ENCODE measurements around the gene WWOX. TPM values are rescaled to one million over a fixed set of nuclear protein-coding genes. Genes with fewer than 3 reads are reported as not detected.
A peak's percentile ranks its signal among the peaks of the same experiment; 100 is the strongest.

The WWOX gene
- total RNA-seq, 1 experiment from 2014 or later, result 15.6 TPM

- peak overlapping the region in 1 of 3 experiments; percentile 59; a peak in 2 of 7 replicates for H3K27ac Mint-ChIP-seq
- H2BK20ac ChIP-seq (ENCODE audit: low read depth, low read length, poor library complexity, severe bottlenecking), result no peak overlapping the region
- peaks cover 22 to 30% of the 10 kb centered on the region in 2 experiments for H3K9me3 Mint-ChIP-seq
- no peak overlapping the region for H4K8ac ChIP-seq (replicated peaks; ENCODE audit: insufficient read length, low read depth, low read length)
- H3K14ac ChIP-seq (ENCODE audit: insufficient read depth, low read length), result no peak overlapping the region; the same call in 1 of the 2 replicates
- H3K4me3 Mint-ChIP-seq, result no peak overlapping the region
- no peak overlapping the region for H3K56ac ChIP-seq (ENCODE audit: insufficient read length, low read depth, low read length)
- no peak overlapping the region for H4K5ac ChIP-seq (ENCODE audit: insufficient read length, low read depth, low read length)
- no peak overlapping the region for H2AK5ac ChIP-seq (ENCODE audit: insufficient read length, low read length)
- no peaks in the 10 kb centered on the region for H3K79me2 ChIP-seq (ENCODE audit: insufficient read depth, low read length)
- no peaks in the 10 kb centered on the region for H4K20me1 ChIP-seq (ENCODE audit: control insufficient read depth, insufficient read depth, insufficient read length)
- no peaks in the 10 kb centered on the region for H3K79me1 ChIP-seq (ENCODE audit: insufficient read depth, low read depth, low read length, poor library complexity, severe bottlenecking)
- no peaks in the 10 kb centered on the region for H3K9me3 ChIP-seq (ENCODE audit: control insufficient read depth, low read depth, low read length)
- H3K4me1 Mint-ChIP-seq, result peaks cover 16 to 17% of the 10 kb centered on the region in 2 experiments
- no peak overlapping the region for H2BK12ac ChIP-seq (ENCODE audit: insufficient read length, low read depth, low read length)
- H3K27me3 ChIP-seq (ENCODE audit: insufficient read depth, low read length), result no peaks in the 10 kb centered on the region
- peaks cover 21 to 25% (median 21%) of the 10 kb centered on the region in 3 experiments for H3K36me3 Mint-ChIP-seq (ENCODE audit: insufficient read depth in 1 of 3, low read depth in 3 of 3)
- no peak overlapping the region for H3K9ac ChIP-seq (ENCODE audit: extremely low read depth, insufficient read length, low read length)
- no peak overlapping the region for H2BK120ac ChIP-seq (ENCODE audit: low read depth, low read length, poor library complexity, severe bottlenecking)
- no peak overlapping the region for H4K91ac ChIP-seq (ENCODE audit: insufficient read length, low read depth, low read length)
- no peak overlapping the region for H3K18ac ChIP-seq (ENCODE audit: insufficient read length, low read depth, low read length)
- no peak overlapping the region for H3K27ac ChIP-seq (ENCODE audit: insufficient read length, low read depth, low read length)
- no peaks in the 10 kb centered on the region for H3K4me1 ChIP-seq (ENCODE audit: insufficient read depth, low read length)
- TF ChIP-seq, protein P1, sequence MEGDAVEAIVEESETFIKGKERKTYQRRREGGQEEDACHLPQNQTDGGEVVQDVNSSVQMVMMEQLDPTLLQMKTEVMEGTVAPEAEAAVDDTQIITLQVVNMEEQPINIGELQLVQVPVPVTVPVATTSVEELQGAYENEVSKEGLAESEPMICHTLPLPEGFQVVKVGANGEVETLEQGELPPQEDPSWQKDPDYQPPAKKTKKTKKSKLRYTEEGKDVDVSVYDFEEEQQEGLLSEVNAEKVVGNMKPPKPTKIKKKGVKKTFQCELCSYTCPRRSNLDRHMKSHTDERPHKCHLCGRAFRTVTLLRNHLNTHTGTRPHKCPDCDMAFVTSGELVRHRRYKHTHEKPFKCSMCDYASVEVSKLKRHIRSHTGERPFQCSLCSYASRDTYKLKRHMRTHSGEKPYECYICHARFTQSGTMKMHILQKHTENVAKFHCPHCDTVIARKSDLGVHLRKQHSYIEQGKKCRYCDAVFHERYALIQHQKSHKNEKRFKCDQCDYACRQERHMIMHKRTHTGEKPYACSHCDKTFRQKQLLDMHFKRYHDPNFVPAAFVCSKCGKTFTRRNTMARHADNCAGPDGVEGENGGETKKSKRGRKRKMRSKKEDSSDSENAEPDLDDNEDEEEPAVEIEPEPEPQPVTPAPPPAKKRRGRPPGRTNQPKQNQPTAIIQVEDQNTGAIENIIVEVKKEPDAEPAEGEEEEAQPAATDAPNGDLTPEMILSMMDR (conservative IDR thresholded peaks at IDR 0.05), result no peak
- no peak overlapping the region for H3K4me2 ChIP-seq (ENCODE audit: insufficient read depth, insufficient read length, low read length)
- no CpG with 5 or more reads among the region's 1 CpG for WGBS (ENCODE audit: extremely low coverage, insufficient read length, low lambda C conversion rate)
- no peak overlapping the region for H3K23ac ChIP-seq (ENCODE audit: insufficient read length, low read depth, low read length)
- no peak overlapping the region for H2AFZ ChIP-seq (ENCODE audit: low read length)
- no peak overlapping the region for H2BK15ac ChIP-seq (ENCODE audit: low read depth, low read length)
- H3K4ac ChIP-seq (ENCODE audit: low read depth, low read length), result no peak overlapping the region
- H2BK5ac ChIP-seq (ENCODE audit: insufficient read length, low read length), result no peak overlapping the region
- DNase-seq, result no peak
- no peaks in the 10 kb centered on the region for H3K23me2 ChIP-seq (ENCODE audit: insufficient read length, low read depth, low read length, poor library complexity, severe bottlenecking)
- no peak overlapping the region for H3T11ph ChIP-seq (ENCODE audit: low read length)
- H3K27me3 Mint-ChIP-seq (ENCODE audit: low read depth), result peaks cover 2% of the 10 kb centered on the region
Measured at GRCh38 chr16:78415669-78416068, 316.2 kb downstream of the WWOX start.
